Panc1 (cell line): ENCODE results near the gene TBCB. TPM values are rescaled to one million over a fixed set of nuclear protein-coding genes. Genes with fewer than 3 reads are reported as not detected.
"Not testable (repeated sequence)": the region's sequence is repeated elsewhere in the genome, so short reads cannot be mapped to it uniquely, and the experiment has no call there.

Experiments used
- ATAC-seq: fragments of 200-7000 bp; cut with Tn5 transposase; 2 replicates; pipeline ENCODE4 v1.9.1; 2020; ENCODE audit warnings: mild to moderate bottlenecking, moderate library complexity
- BruUV-seq: library from RNA; stranded (reverse); fragments of 400-500 nt; replicated peaks from 2 replicates; lab custom pipeline; 2021; lab: Mats Ljungman, UMichigan
- CTCF ChIA-PET: fragments of 300-600 bp; sonication (Branson Sonifier 250); formaldehyde crosslinking; loops from one replicate; lab custom pipeline; 2022; ENCODE audit warnings: antibody characterized with exemption; lab: Charles Lee
- POLR2A ChIA-PET: fragments of 300-600 bp; sonication (Branson Sonifier 250); formaldehyde crosslinking; loops from one replicate; lab custom pipeline; 2022; ENCODE audit warnings: antibody characterized with exemption; lab: Charles Lee
- DNase-seq: peaks from one replicate; pipeline ENCODE4 v3.0.0-alpha.2; 2010; ENCODE audit warnings: low read depth, low spot score
- H3K27ac ChIP-seq: 2 replicates; pipeline ENCODE4 v1.5.1; 2011; ENCODE audit warnings: mild to moderate bottlenecking, low read length, inconsistent platforms
- H3K27me3 ChIP-seq: fragments of 200-500 bp; sonication (Bioruptor generic); 2 replicates; pipeline ENCODE4 v1.6.0; 2014; ENCODE audit warnings: low read length, inconsistent platforms; ENCODE audit not compliant: control insufficient read depth, insufficient read depth
- H3K36me3 ChIP-seq: fragments of 200-500 bp; sonication (Bioruptor generic); 2 replicates; pipeline ENCODE4 v1.5.1; 2014; ENCODE audit warnings: inconsistent platforms, mild to moderate bottlenecking, low read length, moderate library complexity; ENCODE audit not compliant: control insufficient read depth, insufficient read depth
- H3K4me1 ChIP-seq: 2 replicates; pipeline ENCODE4 v1.5.1; 2011; ENCODE audit warnings: inconsistent platforms, mild to moderate bottlenecking, low read length, moderate library complexity; ENCODE audit not compliant: control insufficient read depth, insufficient read depth
- H3K4me3 ChIP-seq, 2 experiments: 2 replicates each; pipeline ENCODE4 v1.5.1; 2011 to 2012; ENCODE audit warnings: low read depth in 2 of 2, low read length in 2 of 2, mild to moderate bottlenecking in 2 of 2, inconsistent platforms in 1 of 2, moderate library complexity in 1 of 2
- H3K9me3 ChIP-seq: fragments of 200-500 bp; sonication (Bioruptor generic); 2 replicates; pipeline ENCODE4 v1.5.1; 2014; ENCODE audit warnings: low read depth, mild to moderate bottlenecking, inconsistent platforms, low read length, moderate library complexity; ENCODE audit not compliant: control insufficient read depth, insufficient read depth
- POLR2AphosphoS5 ChIP-seq: IDR thresholded peaks from 2 replicates; pipeline ENCODE4 v1.6.1; 2012; ENCODE audit warnings: mild to moderate bottlenecking, low read depth, low read length, moderate library complexity
- SIN3A ChIP-seq: IDR thresholded peaks from 2 replicates; pipeline ENCODE4 v1.6.1; 2012; ENCODE audit warnings: low read depth, mild to moderate bottlenecking, low read length, moderate library complexity, borderline replicate concordance; ENCODE audit not compliant: insufficient read depth
- TCF7L2 ChIP-seq: IDR thresholded peaks from 2 replicates; pipeline ENCODE4 v1.6.1; 2011; ENCODE audit warnings: mild to moderate bottlenecking, low read depth, low read length, inconsistent platforms
- in situ Hi-C: cut with HindIII; loops from 2 replicates; pipeline ENCODE4 v1.10.0; 2016; ENCODE audit warnings: low sequenced_read_pairs, low pct_unique_long_range_greater_than_20kb
- intact Hi-C: fragments of 100-400 bp; cut with micrococcal nuclease; formaldehyde crosslinking; loops from one replicate; pipeline ENCODE4 v1.10.0; 2022; ENCODE audit not compliant: unreplicated experiment
- total RNA-seq: library from RNA; stranded (reverse); gene quantifications from one replicate; pipeline ENCODE4 v1.2.1, GENCODE V29; 2021; ENCODE audit not compliant: unreplicated experiment
- TF ChIP-seq, protein P1 (sequence below), 2 experiments: IDR thresholded peaks; 2 replicates each; pipeline ENCODE4 v1.6.1; 2011 to 2012; ENCODE audit warnings: low read depth in 2 of 2, control low read depth in 1 of 2, low read length in 1 of 2, mild to moderate bottlenecking in 1 of 2, moderate library complexity in 1 of 2; ENCODE audit not compliant: insufficient read depth in 1 of 2
- TF ChIP-seq, protein P2 (sequence below): fragments of 450-650 bp; IDR thresholded peaks from 2 replicates; pipeline ENCODE4 v1.5.1; 2017; ENCODE audit warnings: mild to moderate bottlenecking

Gene TBCB
- total RNA-seq, 1 experiment from 2014 or later = 496 TPM

DNA sequence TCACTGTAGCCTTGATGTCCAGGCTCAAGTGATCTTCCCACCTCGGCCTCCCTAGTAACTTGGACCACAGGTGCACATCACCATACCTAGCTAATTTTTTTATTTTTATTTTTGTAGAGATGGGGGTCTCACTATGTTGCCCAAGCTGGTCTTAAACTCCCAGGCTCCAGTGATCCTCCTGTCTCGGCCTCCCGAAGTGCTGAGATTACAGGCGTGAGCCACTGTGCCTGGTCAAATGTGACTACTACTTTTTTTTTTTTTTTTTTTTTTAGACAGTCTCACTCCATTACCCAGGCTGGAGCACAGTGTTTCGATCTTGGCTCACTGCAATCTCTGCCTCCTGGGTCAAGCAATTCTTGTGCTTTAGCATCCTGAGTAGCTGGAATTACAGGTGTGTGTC lies 57.6 kb downstream of the TBCB start:
- Histone ChIP-seq H3K27me3 (no peaks in the 10 kb centered on the region), H3K4me1 (0 out of 2 replicates have a peak, but pooled peaks cover 2% of the 10 kb centered on the region), H3K27ac (no peak overlapping the region), H3K4me3 (no peak overlapping the region), H3K9me3 (no peaks in the 10 kb centered on the region), H3K36me3 (no peaks in the 10 kb centered on the region)
- DNase-seq (no peak), ATAC-seq (no peak)
- intact Hi-C loops = no loop called here
- ChIA-PET CTCF (no interaction called here), POLR2A (no interaction called here)
- TF ChIP-seq SIN3A (no peak), POLR2AphosphoS5 (no peak), TCF7L2 (no peak)
- TF ChIP-seq, protein P1, sequence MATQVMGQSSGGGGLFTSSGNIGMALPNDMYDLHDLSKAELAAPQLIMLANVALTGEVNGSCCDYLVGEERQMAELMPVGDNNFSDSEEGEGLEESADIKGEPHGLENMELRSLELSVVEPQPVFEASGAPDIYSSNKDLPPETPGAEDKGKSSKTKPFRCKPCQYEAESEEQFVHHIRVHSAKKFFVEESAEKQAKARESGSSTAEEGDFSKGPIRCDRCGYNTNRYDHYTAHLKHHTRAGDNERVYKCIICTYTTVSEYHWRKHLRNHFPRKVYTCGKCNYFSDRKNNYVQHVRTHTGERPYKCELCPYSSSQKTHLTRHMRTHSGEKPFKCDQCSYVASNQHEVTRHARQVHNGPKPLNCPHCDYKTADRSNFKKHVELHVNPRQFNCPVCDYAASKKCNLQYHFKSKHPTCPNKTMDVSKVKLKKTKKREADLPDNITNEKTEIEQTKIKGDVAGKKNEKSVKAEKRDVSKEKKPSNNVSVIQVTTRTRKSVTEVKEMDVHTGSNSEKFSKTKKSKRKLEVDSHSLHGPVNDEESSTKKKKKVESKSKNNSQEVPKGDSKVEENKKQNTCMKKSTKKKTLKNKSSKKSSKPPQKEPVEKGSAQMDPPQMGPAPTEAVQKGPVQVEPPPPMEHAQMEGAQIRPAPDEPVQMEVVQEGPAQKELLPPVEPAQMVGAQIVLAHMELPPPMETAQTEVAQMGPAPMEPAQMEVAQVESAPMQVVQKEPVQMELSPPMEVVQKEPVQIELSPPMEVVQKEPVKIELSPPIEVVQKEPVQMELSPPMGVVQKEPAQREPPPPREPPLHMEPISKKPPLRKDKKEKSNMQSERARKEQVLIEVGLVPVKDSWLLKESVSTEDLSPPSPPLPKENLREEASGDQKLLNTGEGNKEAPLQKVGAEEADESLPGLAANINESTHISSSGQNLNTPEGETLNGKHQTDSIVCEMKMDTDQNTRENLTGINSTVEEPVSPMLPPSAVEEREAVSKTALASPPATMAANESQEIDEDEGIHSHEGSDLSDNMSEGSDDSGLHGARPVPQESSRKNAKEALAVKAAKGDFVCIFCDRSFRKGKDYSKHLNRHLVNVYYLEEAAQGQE (IDR thresholded peaks at IDR 0.05; ENCODE audit: insufficient read depth in 1 of 2, low read depth in 2 of 2, low read length in 1 of 2) = no peak
- TF ChIP-seq, protein P2, sequence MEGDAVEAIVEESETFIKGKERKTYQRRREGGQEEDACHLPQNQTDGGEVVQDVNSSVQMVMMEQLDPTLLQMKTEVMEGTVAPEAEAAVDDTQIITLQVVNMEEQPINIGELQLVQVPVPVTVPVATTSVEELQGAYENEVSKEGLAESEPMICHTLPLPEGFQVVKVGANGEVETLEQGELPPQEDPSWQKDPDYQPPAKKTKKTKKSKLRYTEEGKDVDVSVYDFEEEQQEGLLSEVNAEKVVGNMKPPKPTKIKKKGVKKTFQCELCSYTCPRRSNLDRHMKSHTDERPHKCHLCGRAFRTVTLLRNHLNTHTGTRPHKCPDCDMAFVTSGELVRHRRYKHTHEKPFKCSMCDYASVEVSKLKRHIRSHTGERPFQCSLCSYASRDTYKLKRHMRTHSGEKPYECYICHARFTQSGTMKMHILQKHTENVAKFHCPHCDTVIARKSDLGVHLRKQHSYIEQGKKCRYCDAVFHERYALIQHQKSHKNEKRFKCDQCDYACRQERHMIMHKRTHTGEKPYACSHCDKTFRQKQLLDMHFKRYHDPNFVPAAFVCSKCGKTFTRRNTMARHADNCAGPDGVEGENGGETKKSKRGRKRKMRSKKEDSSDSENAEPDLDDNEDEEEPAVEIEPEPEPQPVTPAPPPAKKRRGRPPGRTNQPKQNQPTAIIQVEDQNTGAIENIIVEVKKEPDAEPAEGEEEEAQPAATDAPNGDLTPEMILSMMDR = no peak
- in situ Hi-C loops = no loop called here
- no TSS peak for BruUV-seq

DNA sequence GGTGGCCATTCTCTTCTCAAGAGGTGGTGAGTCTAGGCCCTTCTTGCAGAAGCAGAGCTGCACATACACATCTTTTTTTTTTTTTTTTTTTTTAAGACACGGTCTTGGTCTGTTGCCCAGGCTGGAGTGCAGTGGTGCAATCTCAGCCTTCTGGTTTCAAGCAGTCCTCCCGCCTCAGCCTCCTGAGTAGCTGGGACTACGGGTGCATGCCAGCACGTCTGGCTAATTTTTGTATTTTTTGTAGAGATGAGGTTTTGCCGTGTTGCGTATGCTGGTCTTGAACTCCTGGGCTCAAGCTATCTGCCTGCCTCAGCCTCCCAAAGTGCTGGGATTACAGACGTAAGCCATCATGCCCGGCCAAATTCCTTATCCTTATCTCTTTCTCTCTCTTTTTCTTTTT lies 58.6 kb downstream of the TBCB start:
- BruUV-seq, in situ Hi-C loops, H3K27me3 ChIP-seq, H3K9me3 ChIP-seq, H3K36me3 ChIP-seq, H3K4me1 ChIP-seq, ATAC-seq, H3K27ac ChIP-seq, intact Hi-C loops, POLR2A ChIA-PET, H3K4me3 ChIP-seq, DNase-seq: not testable (repeated sequence)
- CTCF ChIA-PET = interaction anchor here (0.6 kb wide), 1 partner anchor 399 kb away, joined by 3 read pairs; the partner anchor contains the start of gene ZNF529

Other genes starting within 250 kb of the TBCB start
- 74.6 TPM for gene APLP1, start 246.9 kb upstream of the TBCB start, total RNA-seq
- gene NFKBID, start 214.9 kb upstream of the TBCB start, total RNA-seq = 20.5 TPM
- 2.9 TPM for gene HCST, start 212.9 kb upstream of the TBCB start, total RNA-seq
- not detected for gene TYROBP, start 207.2 kb upstream of the TBCB start, total RNA-seq
- gene LRFN3, start 179.1 kb upstream of the TBCB start, total RNA-seq = 16.7 TPM
- 19.0 TPM for gene SDHAF1, start 120.3 kb upstream of the TBCB start, total RNA-seq
- 1.1 TPM for gene SYNE4, start 106.7 kb upstream of the TBCB start, total RNA-seq
- 44.8 TPM for gene ALKBH6, start 101.3 kb upstream of the TBCB start, total RNA-seq
- gene CLIP3, start 82.6 kb upstream of the TBCB start, total RNA-seq = 4.7 TPM
- gene THAP8, start 61.2 kb upstream of the TBCB start, total RNA-seq = 9.6 TPM
- gene WDR62, start 60.6 kb upstream of the TBCB start, total RNA-seq = 51.4 TPM
- gene OVOL3, start 4.3 kb upstream of the TBCB start, total RNA-seq = 0.44 TPM
- gene POLR2I, start 593 bp upstream of the TBCB start, total RNA-seq = 174 TPM
- gene CAPNS1, start 24.6 kb downstream of the TBCB start, total RNA-seq = 1,158 TPM
- gene COX7A1, start 37.0 kb downstream of the TBCB start, total RNA-seq = 0.33 TPM
- gene ZNF565, start 99.2 kb downstream of the TBCB start, total RNA-seq = 4.9 TPM
- gene ZNF146, start 99.6 kb downstream of the TBCB start, total RNA-seq = 121 TPM